Brain microvascular endothelial cell (primary cell): ENCODE results near the gene PSMD14.
"Not testable (repeated sequence)": the region's sequence is repeated elsewhere in the genome, so short reads cannot be mapped to it uniquely, and the experiment has no call there.

ENCODE experiments used
- DNase-seq: peaks from one replicate; pipeline ENCODE4 v3.0.0-alpha.2; 2020
- H3K27ac ChIP-seq: fragments of 250-450 bp; sonication (Bioruptor Pico); 2 replicates; pipeline ENCODE4 v1.5.1; 2020; ENCODE audit warnings: mild to moderate bottlenecking, moderate library complexity
- H3K27me3 ChIP-seq: fragments of 250-450 bp; sonication (Bioruptor Pico); replicated peaks from 2 replicates; pipeline ENCODE4 v1.5.1; 2020; ENCODE audit warnings: mild to moderate bottlenecking
- H3K36me3 ChIP-seq: fragments of 250-450 bp; sonication (Bioruptor Pico); replicated peaks from 2 replicates; pipeline ENCODE4 v1.5.1; 2020; ENCODE audit warnings: mild to moderate bottlenecking
- H3K4me3 ChIP-seq: 2 replicates; pipeline ENCODE4 v1.5.1; 2011; ENCODE audit warnings: low read depth, mild to moderate bottlenecking, control low read depth, low read length, moderate library complexity
- CTCF ChIP-seq: IDR thresholded peaks from 2 replicates; pipeline ENCODE4 v1.5.1; 2011; ENCODE audit warnings: low read depth, mild to moderate bottlenecking, moderate library complexity, low read length, control low read depth, inconsistent platforms; ENCODE audit errors: missing control alignments
- in situ Hi-C: cut with HindIII; loops from 2 replicates; pipeline ENCODE4 v1.10.0; 2017; ENCODE audit warnings: low sequenced_read_pairs, low pct_ligation_motif_present

The PSMD14 gene

GRCh38 chr2:161308178-161308955, at the start of gene PSMD14:
Gene PSMD14 (plus strand): TSS chr2:161308425. CDS start chr2:161318826, 10,401 bp downstream.
- no peak for TF ChIP-seq CTCF
- Histone ChIP-seq H3K27ac (peak within 1 kb of the TSS; percentile 91), H3K27me3 (no peaks in the 10 kb centered on the region), H3K4me3 (peak within 1 kb of the TSS; percentile 87), H3K36me3 (no peaks in the 10 kb centered on the region)
- DNase-seq: peak; percentile 95
- in situ Hi-C loops: no loop called here

- Histone ChIP-seq H3K27ac (no peak overlapping the region), H3K4me3 (no peak overlapping the region), H3K27me3 (no peaks in the 10 kb centered on the region), H3K36me3 (no peaks in the 10 kb centered on the region)
- DNase-seq: no peak
- in situ Hi-C loops: no loop called here
- no peak for TF ChIP-seq CTCF
Observed at GRCh38 chr2:161265874-161266273, 42.4 kb upstream of the PSMD14 start.

- TF ChIP-seq CTCF: no peak
- Histone ChIP-seq H3K27ac (no peak overlapping the region), H3K4me3 (no peak overlapping the region), H3K36me3 (no peaks in the 10 kb centered on the region), H3K27me3 (no peaks in the 10 kb centered on the region)
- no peak for DNase-seq
- in situ Hi-C loops: no loop called here
Observed at GRCh38 chr2:161269111-161269510, 39.1 kb upstream of the PSMD14 start.

GRCh38 chr2:161273038-161273760, 35.0 kb upstream of the PSMD14 start:
- H3K36me3 ChIP-seq: no peaks in the 10 kb centered on the region
- DNase-seq: peak; percentile 61
- peak; percentile 43 for TF ChIP-seq CTCF
- no peak overlapping the region for H3K27ac ChIP-seq
- no peak overlapping the region for H3K4me3 ChIP-seq
- H3K27me3 ChIP-seq: no peaks in the 10 kb centered on the region
- in situ Hi-C loops: no loop called here

GRCh38 chr2:161278564-161279229, 29.5 kb upstream of the PSMD14 start:
- H3K4me3 ChIP-seq, H3K36me3 ChIP-seq, in situ Hi-C loops, H3K27ac ChIP-seq, H3K27me3 ChIP-seq, DNase-seq: not testable (repeated sequence)

- H3K4me3 ChIP-seq, H3K36me3 ChIP-seq, DNase-seq, in situ Hi-C loops, H3K27ac ChIP-seq, H3K27me3 ChIP-seq: not testable (repeated sequence)
Observed at GRCh38 chr2:161279230-161279815, 28.9 kb upstream of the PSMD14 start.
